GM19438 (cell line): ENCODE data around the gene OR1J2.
A peak's percentile ranks its signal among the peaks of the same experiment; 100 is the strongest.
"Not testable (repeated sequence)": the region's sequence is repeated elsewhere in the genome, so short reads cannot be mapped to it uniquely, and the experiment has no call there.

ENCODE experiments used
- ATAC-seq: cut with Tn5 transposase; IDR thresholded peaks from one replicate; pipeline ENCODE4 v1.9.1; 2021; ENCODE audit warnings: low read depth; ENCODE audit not compliant: unreplicated experiment

The OR1J2 gene

GRCh38 chr9:122510502-122510901 lies at the start of gene OR1J2:
Gene OR1J2, plus strand, starts transcription at chr9:122510802. Its CDS starts 0 bp downstream, at chr9:122510802.
- ATAC-seq, result no peak

- no peak for ATAC-seq
These were observed 46.6 kb upstream of the OR1J2 start for GRCh38 chr9:122463828-122464632.

GRCh38 chr9:122464633-122465567 lies 45.7 kb upstream of the OR1J2 start:
- peak; percentile 70 for ATAC-seq

DNA sequence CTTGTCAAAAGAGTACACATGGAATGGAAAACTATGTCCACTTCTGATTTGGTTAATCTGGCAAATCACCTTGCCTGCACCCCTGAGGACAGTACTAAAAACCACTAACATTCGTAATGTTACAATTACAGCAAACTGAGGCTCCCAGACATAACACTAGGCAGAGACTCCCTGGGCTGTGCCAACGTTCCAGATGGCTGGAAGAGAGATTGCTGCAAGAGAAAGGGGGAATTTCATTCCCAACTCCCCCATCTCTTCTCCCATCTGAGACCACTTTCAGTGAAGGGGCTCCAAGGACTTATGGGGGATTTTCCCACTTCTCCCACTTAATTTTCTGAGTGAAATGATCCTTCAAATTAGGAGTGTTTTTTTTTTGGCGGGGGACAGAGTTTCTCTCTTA lies 44.1 kb upstream of the OR1J2 start:
- no peak for ATAC-seq

DNA sequence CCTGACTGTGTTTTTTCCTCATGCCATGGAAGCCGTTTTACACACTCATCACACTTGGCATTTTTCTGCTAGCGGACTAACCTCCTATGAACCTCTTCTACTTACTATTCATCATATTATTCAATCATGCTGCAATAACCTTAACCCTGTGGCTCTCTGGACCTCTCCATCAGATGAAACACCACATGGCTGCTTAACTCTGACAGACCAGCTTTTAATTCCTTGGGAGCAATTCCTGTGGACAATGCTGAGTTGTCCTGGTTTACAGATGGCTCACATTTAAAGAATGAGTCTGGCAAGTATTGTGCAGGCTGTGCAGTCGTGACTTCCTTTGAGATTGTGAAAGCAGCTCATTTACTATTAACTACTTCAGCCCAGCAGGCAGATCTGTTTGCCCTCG lies 41.9 kb upstream of the OR1J2 start:
- no peak for ATAC-seq

- ATAC-seq, result no peak
These were observed 36.0 kb upstream of the OR1J2 start for GRCh38 chr9:122474561-122474960.

GRCh38 chr9:122475717-122476116 lies 34.9 kb upstream of the OR1J2 start:
- ATAC-seq, result no peak

- no peak for ATAC-seq
These were observed 33.3 kb upstream of the OR1J2 start for GRCh38 chr9:122477346-122477745.

- ATAC-seq, result no peak
These were observed 32.8 kb upstream of the OR1J2 start, which contains the start of gene OR1J1 for GRCh38 chr9:122477826-122478225. Gene OR1J1, minus strand, starts transcription at chr9:122477926. Its CDS starts 0 bp downstream, at chr9:122477926.

- ATAC-seq, result no peak
These were observed 31.5 kb upstream of the OR1J2 start for GRCh38 chr9:122479062-122479461.

DNA sequence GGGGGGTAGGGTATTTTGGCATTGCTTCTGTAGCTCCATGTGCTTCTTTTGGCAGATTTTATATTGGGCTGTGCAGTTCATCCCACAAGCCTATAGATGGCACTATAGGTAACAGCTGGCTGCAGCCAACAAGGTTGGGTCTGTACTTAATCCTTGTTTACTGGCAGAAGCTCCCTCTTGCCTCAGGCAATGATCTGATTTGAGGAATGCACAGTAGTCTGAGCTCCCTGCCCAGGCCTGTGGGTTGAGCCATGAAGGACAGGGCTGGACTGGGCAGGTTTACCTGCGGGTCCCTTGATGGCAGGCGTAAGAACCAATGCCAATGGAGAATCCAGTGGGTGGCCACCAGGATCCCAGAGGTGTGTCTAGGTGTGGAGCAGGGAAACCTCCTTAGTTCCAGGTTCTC lies 11.7 kb upstream of the OR1J2 start:
- no peak for ATAC-seq

GRCh38 chr9:122506964-122507363 lies 3.6 kb upstream of the OR1J2 start:
- ATAC-seq, result no peak

DNA sequence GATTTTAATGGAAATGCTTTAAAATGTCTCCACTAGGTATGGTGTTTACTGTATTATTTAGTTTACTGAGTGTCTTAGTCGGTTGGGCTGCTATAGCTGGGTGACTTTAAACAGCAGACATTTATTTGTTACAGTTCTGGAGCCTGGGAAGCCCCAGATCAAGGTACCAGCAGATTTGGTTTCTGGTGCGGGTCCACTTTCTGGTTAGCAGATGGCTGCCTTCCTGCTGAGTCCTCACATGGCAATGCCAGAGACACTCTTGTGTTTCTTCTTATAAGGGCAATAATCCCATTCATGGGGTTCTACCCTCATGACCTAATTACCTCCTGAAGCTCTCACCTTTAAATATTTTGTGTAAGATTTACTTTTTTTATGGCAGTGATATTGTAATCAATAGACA lies 7.6 kb downstream of the OR1J2 start:
- ATAC-seq, result no peak

DNA sequence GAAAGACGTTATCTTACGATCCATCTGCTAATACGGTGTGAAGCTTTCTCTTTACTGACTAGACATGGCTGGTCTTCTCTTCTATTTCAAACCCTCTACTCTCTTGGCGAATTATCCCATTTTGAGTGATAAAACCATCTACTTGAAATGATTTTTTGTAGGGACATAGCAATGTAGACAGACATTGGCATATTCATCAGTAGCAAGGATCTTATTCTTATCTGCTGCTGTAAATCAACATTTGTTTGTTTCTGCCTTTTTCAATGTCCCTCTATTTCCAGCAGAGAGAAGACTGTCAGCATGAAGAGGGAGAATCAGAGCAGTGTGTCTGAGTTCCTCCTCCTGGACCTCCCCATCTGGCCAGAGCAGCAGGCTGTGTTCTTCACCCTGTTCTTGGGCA lies 8.2 kb downstream of the OR1J2 start, which contains the start of gene OR1J4:
Gene OR1J4, plus strand, starts transcription at position 301 of the 400 bp plus-strand sequence. Its CDS starts 0 bp downstream, at position 301.
- ATAC-seq, result no peak

- no peak for ATAC-seq
These were observed 8.8 kb downstream of the OR1J2 start for GRCh38 chr9:122519376-122519775.

GRCh38 chr9:122526602-122527001 lies 16.0 kb downstream of the OR1J2 start:
- no peak for ATAC-seq

GRCh38 chr9:122527193-122527592 lies 16.6 kb downstream of the OR1J2 start, which contains the start of gene OR1N1:
Gene OR1N1, minus strand, starts transcription at chr9:122527293. Its CDS starts 0 bp downstream, at chr9:122527293.
- ATAC-seq, result no peak

DNA sequence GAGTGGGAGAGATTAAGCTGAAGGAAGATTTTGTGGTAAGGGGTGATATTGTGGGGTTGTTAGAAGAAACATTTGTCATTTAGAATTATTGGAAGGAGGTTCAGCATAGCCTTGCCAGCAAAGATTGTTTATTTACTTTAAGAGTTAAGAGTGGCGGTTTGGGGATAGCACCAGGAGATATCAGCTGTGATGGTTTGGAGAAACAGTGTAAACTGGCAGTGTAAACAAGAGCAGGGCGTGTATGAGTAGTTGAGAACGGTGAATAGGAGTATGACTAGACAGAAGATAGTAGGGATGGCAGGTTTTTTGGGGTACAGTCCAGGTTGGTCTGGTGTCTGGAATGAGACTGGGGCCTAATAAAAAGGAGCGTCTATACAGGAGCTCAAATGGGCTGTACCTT lies 20.6 kb downstream of the OR1J2 start:
- not testable (repeated sequence) for ATAC-seq

GRCh38 chr9:122536134-122536533 lies 25.5 kb downstream of the OR1J2 start:
- no peak for ATAC-seq

GRCh38 chr9:122537066-122537465 lies 26.5 kb downstream of the OR1J2 start:
- ATAC-seq, result not testable (repeated sequence)

- no peak for ATAC-seq
These were observed 28.2 kb downstream of the OR1J2 start for GRCh38 chr9:122538757-122539156.
